ENCODE data around the gene GBX1. TPM values are rescaled to one million over a fixed set of nuclear protein-coding genes. Genes with fewer than 3 reads are reported as not detected.

The GBX1 gene
- total RNA-seq, 4 donors from 2014 or later: not detected

GRCh38 chr7:151101621-151102396 lies 65.7 kb downstream of the GBX1 start:
- no peak overlapping the region for H3K27ac ChIP-seq
- TF ChIP-seq POLR2A (IDR thresholded peaks at IDR 0.05): no peak
- TF ChIP-seq CTCF (IDR thresholded peaks at IDR 0.05): no peak

DNA sequence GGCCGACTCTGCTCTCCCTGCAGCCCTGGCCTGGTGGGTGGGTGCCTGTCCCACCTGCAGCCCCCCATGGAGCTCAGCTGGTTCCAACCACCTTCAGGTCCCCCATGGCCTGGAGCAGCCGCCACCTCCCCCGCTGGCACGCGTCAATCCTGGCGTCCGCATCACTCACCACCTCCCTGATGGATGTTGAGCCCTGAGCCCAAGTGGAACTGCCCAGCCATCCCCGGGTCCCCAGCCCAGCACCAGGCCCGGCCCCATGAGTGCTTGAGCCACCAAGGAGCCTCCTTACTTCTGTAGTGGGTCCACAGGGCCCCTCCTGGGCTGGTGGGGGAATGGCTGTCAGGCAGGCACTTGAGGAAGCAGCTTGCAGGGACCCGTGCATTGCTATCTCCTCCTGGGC lies 66.6 kb downstream of the GBX1 start:
- no peaks in the 10 kb centered on the region for H3K9me3 ChIP-seq
- no peak overlapping the region for H3K27ac ChIP-seq
- H3K4me3 ChIP-seq (replicated peaks in 1 of 3): no peak overlapping the region
- H3K36me3 ChIP-seq: no peaks in the 10 kb centered on the region
- 89 to 92% methylated on average over 9 to 10 of the region's 10 CpGs for WGBS, 2 donors
- no peak for DNase-seq
- intact Hi-C loops (cut with DNase I): no loop called here
- no peaks in the 10 kb centered on the region for H3K27me3 ChIP-seq
- peaks cover 0 to 14% of the 10 kb centered on the region in 2 donors for H3K4me1 ChIP-seq
- no peak for TF ChIP-seq CTCF (IDR thresholded peaks at IDR 0.05)
- no peak for TF ChIP-seq POLR2A (IDR thresholded peaks at IDR 0.05)

More at GRCh38 chr7:151101621-151102396, 65.7 kb downstream of the GBX1 start:
- Histone ChIP-seq H3K4me3 (replicated peaks in 1 of 3) (no peak overlapping the region), H3K4me1 (peaks cover 0 to 14% of the 10 kb centered on the region in 2 donors), H3K27me3 (no peaks in the 10 kb centered on the region), H3K9me3 (no peaks in the 10 kb centered on the region), H3K36me3 (no peaks in the 10 kb centered on the region)
- intact Hi-C loops (cut with DNase I): no loop called here
- WGBS, 2 donors: 85 to 88% methylated on average over 21 to 24 of the region's 24 CpGs
- DNase-seq: no peak

DNA sequence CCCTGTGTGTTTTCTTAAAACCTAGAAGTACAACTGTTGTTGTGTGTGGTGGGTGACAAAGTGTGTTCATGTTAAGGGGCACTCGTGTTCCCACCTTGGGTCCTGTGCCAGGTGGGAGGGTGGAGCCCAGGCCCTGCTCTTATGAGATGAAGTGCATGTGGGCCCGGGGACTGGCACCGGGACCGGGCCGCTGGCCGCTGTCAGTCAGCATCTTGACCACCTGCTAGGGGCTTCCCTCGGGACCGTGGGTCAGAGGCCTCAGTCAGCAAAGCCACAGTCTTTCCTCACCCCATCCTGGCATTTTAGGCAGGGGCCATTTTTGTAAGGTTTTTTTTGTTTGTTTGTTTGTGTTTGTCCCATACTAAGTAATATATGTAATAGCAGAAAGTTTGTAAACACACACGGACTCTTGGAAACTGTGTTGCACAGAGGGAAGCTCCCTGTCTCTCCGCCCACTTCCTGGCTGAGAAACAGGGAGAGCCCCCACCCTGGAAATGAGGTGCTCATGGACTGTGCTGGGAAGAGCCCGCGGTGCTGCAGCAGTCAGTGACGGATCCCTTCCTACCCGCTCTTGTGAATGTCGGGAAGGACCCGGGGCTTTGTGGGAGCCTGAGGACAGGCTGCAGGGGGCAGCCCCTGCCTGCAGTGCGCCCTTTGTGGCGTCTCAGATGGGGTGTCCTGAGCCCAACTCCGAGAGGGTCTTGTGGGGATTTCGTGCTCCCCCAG lies 67.8 kb downstream of the GBX1 start:
- DNase-seq: no peak
- WGBS, 2 donors: 69% methylated on average over 13 to 19 of the region's 20 CpGs
- H3K27me3 ChIP-seq: no peaks in the 10 kb centered on the region
- no peak overlapping the region for H3K27ac ChIP-seq
- intact Hi-C loops (cut with DNase I): no loop called here
- no peaks in the 10 kb centered on the region for H3K36me3 ChIP-seq
- TF ChIP-seq POLR2A (IDR thresholded peaks at IDR 0.05): no peak
- no peak for TF ChIP-seq CTCF (IDR thresholded peaks at IDR 0.05)
- peaks cover 0 to 14% of the 10 kb centered on the region in 2 donors for H3K4me1 ChIP-seq
- no peaks in the 10 kb centered on the region for H3K9me3 ChIP-seq
- no peak overlapping the region for H3K4me3 ChIP-seq (replicated peaks in 1 of 3)

Other genes starting within 250 kb of the GBX1 start
- gene KCNH2, start 189.4 kb downstream of the GBX1 start, total RNA-seq: under 1 TPM; 0.33 to 0.93 (median 0.63) TPM
- gene NOS3, start 176.7 kb downstream of the GBX1 start, total RNA-seq: 1 to 10 TPM; 5.2 to 8.1 (median 6.3) TPM
- gene ATG9B, start 143.2 kb downstream of the GBX1 start, total RNA-seq: under 1 TPM in 1 of 4 donors, not detected in 3; 0.27 TPM
- gene ABCB8, start 139.2 kb downstream of the GBX1 start, total RNA-seq: 10 to 100 TPM; 39.0 to 74.2 (median 60.9) TPM
- 1 to 10 TPM in 3 of 4 donors, not detected in 1; 1.2 to 2.6 (median 1.5) TPM for gene ASIC3, start 119.2 kb downstream of the GBX1 start, total RNA-seq
- gene CDK5, start 109.8 kb downstream of the GBX1 start, total RNA-seq: 10 to 100 TPM in 2 of 4 donors, 1 to 10 TPM in 2; 5.3 to 17.4 (median 9.6) TPM
- gene SLC4A2, start 108.1 kb downstream of the GBX1 start, total RNA-seq: 100 to 1,000 TPM in 1 of 4 donors, 10 to 100 TPM in 3; 48.5 to 109 (median 69.0) TPM
- gene FASTK, start 86.9 kb downstream of the GBX1 start, total RNA-seq: 100 to 1,000 TPM in 1 of 4 donors, 10 to 100 TPM in 3; 71.8 to 114 (median 78.8) TPM
- gene TMUB1, start 84.2 kb downstream of the GBX1 start, total RNA-seq: 10 to 100 TPM; 33.7 to 78.7 (median 44.2) TPM
- gene AGAP3, start 81.2 kb downstream of the GBX1 start, total RNA-seq: 10 to 100 TPM; 49.0 to 75.2 (median 66.2) TPM
- not detected for gene ASB10, start 19.6 kb upstream of the GBX1 start, total RNA-seq
- not detected for gene H2BK1, start 42.8 kb upstream of the GBX1 start, total RNA-seq
- gene ABCF2, start 59.5 kb upstream of the GBX1 start, total RNA-seq: 10 to 100 TPM; 23.8 to 39.4 (median 34.1) TPM
- gene CHPF2, start 64.8 kb upstream of the GBX1 start, total RNA-seq: 10 to 100 TPM; 33.9 to 82.4 (median 58.7) TPM
- 10 to 100 TPM; 42.2 to 56.7 (median 47.2) TPM for gene SMARCD3, start 81.0 kb upstream of the GBX1 start, total RNA-seq
- gene NUB1, start 174.1 kb upstream of the GBX1 start, total RNA-seq: 10 to 100 TPM; 56.9 to 75.5 (median 71.4) TPM
- gene WDR86, start 242.3 kb upstream of the GBX1 start, total RNA-seq: 100 to 1,000 TPM in 3 of 4 donors, 10 to 100 TPM in 1; 99.5 to 203 (median 142) TPM